NCI-H1694 treated with DMSO at 0.1 percent for 48 hours (cell line): ENCODE data around the gene GPD2.
A peak's percentile ranks its signal among the peaks of the same experiment; 100 is the strongest.
"Not testable (repeated sequence)": the region's sequence is repeated elsewhere in the genome, so short reads cannot be mapped to it uniquely, and the experiment has no call there.

Experiments used
- DNase-seq: peaks from one replicate; lab custom pipeline; 2025; lab: John Stamatoyannopoulos, UW

Gene GPD2

DNA sequence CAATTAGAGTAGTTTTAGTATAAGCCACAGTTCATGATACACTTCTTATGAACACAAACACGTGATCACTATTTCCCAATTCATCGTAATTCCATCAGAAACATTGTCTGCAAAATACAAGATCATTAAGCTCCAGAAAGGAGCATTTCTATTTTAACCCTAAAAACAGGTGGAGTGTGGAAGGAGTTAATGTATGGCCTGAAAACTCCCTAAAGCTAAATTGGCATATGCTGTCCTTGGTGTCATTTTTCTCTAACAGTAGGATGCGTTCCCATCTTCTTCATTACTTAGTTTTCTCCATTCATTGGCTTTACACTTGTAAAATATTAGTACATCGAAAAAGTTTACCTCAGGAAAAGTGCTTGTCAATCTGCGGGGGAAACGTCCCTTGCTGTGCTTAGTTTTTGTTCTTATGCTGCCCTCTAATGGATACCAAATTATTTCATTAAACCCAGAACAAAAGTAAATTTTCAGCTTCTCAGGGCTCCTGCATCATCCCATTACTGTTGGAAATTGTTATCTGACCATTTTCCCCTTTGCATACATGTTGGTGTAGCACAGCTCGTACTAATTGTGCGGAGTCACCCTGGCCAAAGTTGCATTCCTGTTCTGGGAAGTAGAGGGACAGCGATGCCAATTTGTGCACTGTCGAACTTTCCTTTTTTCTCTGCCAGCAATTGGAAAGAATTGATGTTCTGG is 153.4 kb downstream of the GPD2 start:
- DNase-seq = peak; percentile 70

DNA sequence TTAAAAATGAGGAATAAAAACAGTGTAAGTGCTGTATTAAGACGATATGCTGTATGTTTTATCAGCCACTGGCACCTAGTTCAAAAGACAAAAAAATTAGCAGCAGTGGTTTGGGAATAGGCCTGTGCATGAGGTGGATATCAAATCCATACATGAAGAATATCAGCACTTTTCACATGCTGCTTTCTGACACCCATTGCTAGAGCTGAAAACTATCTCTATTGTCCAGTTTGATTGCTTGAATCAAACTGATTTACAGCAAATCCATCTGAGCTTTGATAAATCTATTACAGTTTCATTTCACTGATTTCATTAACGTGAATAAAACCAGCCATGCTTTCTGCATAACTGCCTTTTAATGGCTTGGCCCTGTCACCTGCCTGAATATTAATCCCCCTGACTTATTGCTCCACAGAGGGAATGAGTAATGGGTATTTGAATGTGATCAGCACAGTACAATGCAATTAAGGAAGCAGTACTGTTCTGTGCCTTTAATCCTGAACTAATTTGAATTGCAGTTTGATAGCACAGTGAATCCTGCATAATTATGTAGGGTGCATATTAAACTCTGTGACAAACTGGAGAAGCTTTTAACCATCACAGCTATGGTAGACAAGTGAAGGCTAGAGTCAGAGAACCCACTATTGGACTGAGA is 154.0 kb downstream of the GPD2 start:
- no peak for DNase-seq

DNA sequence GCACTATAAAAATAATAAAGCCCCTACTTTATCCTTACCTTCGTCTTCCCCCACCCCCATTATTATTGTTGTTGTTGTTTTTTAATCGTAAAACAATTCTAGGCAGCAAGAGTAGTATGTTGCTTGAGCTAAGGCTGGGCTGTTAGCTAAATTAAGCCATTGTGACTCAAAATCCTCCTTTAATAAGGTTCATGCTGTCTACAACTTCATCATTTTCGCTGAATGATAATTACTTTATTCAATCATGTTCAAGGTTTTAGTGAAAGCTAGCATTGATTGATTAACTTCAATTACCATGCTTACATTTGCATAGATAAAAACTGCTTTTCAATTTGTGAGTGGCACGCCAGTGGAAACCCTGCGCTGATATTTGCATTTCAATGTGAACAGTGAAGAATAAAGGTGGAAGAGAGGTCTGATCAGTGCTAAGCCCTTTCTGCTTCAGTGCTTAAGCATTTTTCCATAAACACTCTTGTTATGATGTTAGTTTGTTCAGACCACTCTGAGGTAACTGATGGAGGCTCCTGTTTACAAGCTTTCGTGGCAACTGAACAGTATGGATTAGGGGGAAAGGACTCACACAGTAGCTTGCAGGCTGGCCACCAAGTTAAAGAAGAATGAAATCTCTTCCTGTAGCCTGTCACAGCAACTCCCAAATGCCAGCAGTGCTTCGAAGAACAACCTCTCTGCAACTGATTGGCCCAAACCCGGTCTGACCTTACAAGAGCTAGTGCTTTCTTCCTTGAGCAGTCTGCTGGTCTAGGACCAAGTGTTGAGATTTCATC is 156.8 kb downstream of the GPD2 start:
- DNase-seq = no peak

GRCh38 chr2:156593594-156593921 is 157.4 kb downstream of the GPD2 start:
- DNase-seq = no peak

DNA sequence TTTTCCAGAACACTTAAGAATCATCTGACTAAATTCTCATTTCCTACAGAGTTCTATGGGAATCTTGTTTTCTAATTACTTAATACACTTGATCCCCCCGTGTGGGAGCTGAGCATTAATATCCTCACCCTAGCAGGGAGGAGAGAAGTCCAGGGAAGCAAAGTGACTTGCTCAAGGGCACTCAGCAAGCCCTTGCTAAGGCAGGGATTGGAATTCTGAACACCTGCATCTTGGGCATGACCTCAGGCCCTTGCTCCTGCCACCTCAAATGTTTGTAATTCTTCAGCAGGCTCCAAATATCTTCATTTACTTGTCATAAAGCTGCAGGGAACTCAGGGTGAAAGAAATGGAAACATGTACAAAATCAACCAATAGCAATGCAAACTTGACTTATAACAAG is 162.4 kb downstream of the GPD2 start:
- no peak for DNase-seq

- no peak for DNase-seq
Measured at GRCh38 chr2:156600196-156600595, 164.0 kb downstream of the GPD2 start.

DNA sequence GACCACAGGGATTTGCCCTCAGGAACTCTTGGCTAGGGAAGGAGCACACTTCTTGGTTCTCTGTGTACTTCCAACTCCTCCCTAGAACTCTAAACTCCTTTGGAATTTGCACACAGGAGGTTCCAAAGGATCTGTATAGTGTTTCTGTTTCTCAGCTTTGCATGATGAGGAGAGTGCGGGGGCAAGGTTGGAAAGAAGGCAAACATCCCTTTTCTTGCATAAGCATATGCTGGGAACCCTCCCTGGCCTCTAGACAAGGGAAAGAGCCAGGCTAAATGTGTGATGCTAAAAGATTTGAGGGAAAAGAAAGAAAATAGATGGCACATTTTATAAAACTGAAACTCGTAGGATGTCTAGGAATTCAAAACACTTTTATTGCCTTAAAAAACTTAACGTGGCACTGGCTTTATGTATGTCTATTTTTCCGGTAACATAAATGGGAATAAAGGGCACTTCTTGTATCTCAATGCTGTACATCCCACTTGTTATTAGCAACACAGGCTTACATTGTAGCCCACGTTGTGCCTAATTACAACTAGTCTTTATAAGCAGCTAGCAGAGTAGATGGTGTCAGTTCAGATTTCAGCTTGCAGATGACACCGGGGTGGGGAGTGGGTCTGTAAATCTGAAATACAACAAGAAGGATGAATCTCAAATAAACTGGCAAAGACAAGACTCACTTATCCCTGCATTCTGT is 165.8 kb downstream of the GPD2 start:
- no peak for DNase-seq

DNA sequence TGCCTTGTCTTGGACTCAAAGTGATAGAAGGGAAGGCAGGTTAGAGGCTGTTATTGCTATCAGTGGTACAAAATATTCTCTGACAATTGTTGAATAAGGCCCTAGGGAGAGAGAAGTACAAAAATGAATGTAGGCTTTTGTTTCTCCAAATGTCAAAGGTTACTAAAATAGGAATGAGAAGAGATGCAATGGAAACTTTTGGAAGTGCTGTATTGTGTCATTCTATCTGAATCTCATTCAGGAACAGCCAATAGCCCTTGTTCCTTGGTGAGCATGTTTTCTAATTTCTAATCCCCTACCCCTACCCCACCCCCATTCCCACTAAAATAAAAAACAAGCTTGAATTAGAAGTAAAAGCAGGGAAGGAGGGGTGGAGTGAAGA is 166.4 kb downstream of the GPD2 start:
- DNase-seq = no peak

- no peak for DNase-seq
Measured at GRCh38 chr2:156615836-156616322, 179.7 kb downstream of the GPD2 start.

GRCh38 chr2:156618071-156618470 is 181.9 kb downstream of the GPD2 start:
- not testable (repeated sequence) for DNase-seq

DNA sequence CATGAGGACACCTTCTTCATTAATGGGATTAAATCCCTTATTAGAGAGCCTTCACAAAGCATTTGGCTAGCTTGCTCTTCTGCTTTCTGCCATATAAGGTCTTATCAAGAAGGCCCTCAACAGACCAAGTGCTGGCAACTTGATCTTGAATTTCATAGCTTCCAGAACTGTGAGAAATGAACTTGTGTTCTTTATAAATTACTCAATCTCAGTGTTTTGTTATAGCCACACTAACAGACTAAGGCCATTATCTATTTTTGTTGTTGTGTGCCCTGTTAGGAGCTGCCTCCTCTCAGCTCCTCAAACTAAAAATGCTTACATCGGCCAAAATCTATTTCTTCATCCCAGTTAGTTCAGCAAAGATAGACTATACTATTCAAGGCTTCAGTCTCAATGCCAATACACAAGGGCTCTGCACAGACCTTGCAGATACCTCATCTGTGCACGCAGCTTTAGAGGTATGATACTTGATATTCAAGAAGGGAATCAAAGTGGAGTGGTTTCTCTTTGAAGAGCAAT is 182.9 kb downstream of the GPD2 start:
- no peak for DNase-seq

DNA sequence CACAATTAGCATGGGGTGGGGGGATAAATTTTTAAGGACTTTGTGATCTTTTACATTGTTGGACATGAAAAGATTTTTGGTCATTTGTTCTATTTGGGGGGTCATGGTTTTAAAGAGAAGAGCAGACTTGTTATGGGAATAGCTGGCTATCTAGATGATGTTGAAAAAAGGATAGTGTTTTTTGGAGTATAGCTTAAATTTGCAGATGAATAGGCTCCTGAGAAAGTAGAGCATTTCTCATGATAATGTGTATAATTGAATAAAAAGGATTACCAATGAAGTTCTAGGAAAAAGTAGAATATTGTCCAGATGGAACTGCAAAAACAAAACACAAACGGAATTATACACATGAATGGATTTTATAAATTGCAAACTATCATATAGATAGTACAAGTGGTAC is 186.3 kb downstream of the GPD2 start:
- no peak for DNase-seq

DNA sequence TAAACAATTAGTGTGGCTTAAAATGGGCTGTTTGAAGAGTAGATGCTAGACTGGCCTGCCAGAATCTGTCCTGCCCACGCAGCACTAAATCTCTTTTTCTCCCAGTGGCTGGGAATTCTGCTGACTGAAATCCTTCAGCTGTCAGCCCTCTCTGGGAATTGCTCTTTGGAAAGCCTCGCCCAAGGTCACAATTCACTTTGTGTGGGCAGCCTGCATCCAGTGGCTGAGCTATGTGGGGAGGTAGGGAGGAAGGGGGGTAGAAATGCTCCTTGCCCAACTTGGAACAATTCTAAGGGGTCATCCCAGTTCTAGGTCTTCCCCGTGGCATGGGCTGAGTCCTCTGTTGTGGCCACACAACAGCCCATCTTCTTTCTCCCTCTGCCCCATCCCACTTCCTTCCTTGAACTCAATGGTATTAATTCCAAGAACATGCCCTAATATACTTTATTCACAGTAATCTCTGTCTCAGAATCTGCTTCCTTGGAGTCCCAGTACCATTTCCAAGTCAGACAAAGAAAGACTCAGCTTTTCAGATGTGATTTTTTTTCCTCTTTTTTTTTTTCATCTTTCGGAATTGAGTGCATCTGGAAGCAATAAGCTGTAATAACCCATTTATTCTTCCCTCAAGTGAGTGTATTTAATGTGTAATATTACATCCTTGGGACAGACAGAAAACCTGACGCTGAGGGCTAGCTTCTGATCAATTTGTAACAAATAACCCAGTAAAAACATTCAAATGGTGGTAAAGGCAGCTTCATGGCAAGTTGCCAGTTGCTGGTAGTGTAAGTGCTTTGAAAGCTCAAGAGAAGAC is 189.4 kb downstream of the GPD2 start:
- DNase-seq = no peak

- no peak for DNase-seq
Measured at GRCh38 chr2:156626931-156627330, 190.8 kb downstream of the GPD2 start.

DNA sequence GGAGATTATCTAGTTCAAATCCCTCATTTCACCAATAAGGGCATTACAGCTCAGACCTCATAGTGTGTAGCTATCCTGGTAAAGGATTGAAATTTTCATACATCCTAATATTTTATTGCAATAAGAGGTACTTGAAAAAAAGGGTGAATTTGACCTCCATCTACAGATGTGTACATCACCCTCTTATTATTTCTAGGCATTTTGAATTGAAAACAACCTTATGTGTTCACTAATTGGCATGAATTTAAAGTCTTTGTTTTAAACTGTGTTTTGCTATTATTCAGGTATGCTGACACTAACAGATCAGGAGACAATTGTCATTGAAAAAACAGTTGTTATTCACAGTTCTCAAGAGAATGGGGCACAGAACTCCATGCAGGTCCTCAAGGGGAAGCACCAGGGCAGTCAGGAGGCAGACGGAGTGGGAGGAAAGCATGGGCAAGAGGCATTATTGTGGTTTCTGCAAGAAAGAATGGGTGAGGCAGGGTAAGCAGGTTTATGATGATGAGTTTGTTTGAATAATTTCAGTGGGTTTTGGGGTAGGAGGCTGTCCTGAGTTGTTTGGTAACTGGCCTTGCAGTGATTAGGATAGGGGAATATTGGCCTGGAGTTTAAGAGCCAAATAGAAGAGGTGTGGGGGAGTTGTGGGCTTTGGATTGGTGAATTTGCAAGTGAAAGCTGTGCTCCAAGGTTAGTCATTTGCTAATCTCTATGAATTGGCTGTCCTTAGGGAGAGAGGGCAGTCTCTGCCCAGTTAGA is 194.6 kb downstream of the GPD2 start:
- no peak for DNase-seq

DNA sequence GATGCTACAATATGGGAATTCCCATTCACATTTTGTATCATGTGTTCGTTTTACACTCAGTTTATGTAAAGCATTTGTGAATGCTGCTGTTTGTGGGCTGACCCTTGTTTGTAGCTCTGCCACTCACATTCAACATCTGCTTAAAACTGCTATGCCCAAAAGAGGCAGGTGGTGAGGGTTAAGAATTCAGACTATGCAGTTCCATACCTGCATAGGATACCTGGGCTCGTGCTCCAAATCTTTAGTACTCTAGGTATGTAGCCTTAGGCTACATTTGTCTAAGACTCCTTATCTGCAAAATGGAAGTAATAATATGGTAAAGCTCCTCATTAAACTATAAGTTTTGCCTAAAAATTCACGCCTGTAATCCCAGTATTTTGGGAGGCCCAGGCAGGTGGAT is 199.5 kb downstream of the GPD2 start:
- DNase-seq = no peak
